HPDE6-E6E7 (cell line): ENCODE measurements around the gene KRT80.

ENCODE experiments used
- DNase-seq: peaks from one replicate; pipeline ENCODE4 v3.0.0; 2011; ENCODE audit warnings: missing footprints; ENCODE audit errors: extremely low spot score

The KRT80 gene

GRCh38 chr12:52155048-52155868 lies 36.6 kb downstream of the KRT80 start:
- peak; percentile 87 for DNase-seq

GRCh38 chr12:52152905-52153317 lies 38.9 kb downstream of the KRT80 start:
- DNase-seq = no peak

- DNase-seq = peak; percentile 65
Observed at GRCh38 chr12:52151837-52152783, 39.7 kb downstream of the KRT80 start.

GRCh38 chr12:52151153-52151836 lies 40.5 kb downstream of the KRT80 start:
- DNase-seq = no peak

- no peak for DNase-seq
Observed at GRCh38 chr12:52149651-52150241, 42.1 kb downstream of the KRT80 start.

GRCh38 chr12:52149182-52149641 lies 42.6 kb downstream of the KRT80 start:
- DNase-seq = no peak

GRCh38 chr12:52148464-52149181 lies 43.2 kb downstream of the KRT80 start:
- peak; percentile 85 for DNase-seq

- DNase-seq = no peak
Observed at GRCh38 chr12:52147964-52148463, 43.8 kb downstream of the KRT80 start.

- peak; percentile 92 for DNase-seq
Observed at GRCh38 chr12:52147367-52147963, 44.3 kb downstream of the KRT80 start.

- no peak for DNase-seq
Observed at GRCh38 chr12:52146822-52147366, 44.9 kb downstream of the KRT80 start.

GRCh38 chr12:52146089-52146821 lies 45.6 kb downstream of the KRT80 start:
- DNase-seq = no peak

GRCh38 chr12:52145228-52146088 lies 46.4 kb downstream of the KRT80 start:
- no peak for DNase-seq

- DNase-seq = no peak
Observed at GRCh38 chr12:52144512-52145227, 47.1 kb downstream of the KRT80 start.

GRCh38 chr12:52142431-52142830 lies 49.4 kb downstream of the KRT80 start:
- DNase-seq = no peak

- no peak for DNase-seq
Observed at GRCh38 chr12:52141875-52142274, 49.9 kb downstream of the KRT80 start.

GRCh38 chr12:52141306-52141705 lies 50.5 kb downstream of the KRT80 start:
- DNase-seq = no peak

- peak; percentile 87 for DNase-seq
Observed at GRCh38 chr12:52139579-52140062, 52.2 kb downstream of the KRT80 start.
